Liver (tissue), 9 donors: ENCODE measurements around the gene GRK5. TPM values are rescaled to one million over a fixed set of nuclear protein-coding genes. Genes with fewer than 3 reads are reported as not detected.

Experiments used
- DNase-seq: peaks from one replicate; pipeline ENCODE4 v3.0.0-alpha.2; 2017; ENCODE audit warnings: low spot score
- H3K27ac ChIP-seq, 2 donors: one replicate each; pipeline ENCODE4 v1.7.0; 2013; ENCODE audit warnings: inconsistent platforms in 2 of 2, low read length in 2 of 2, control low read depth in 1 of 2, low read depth in 1 of 2, mild to moderate bottlenecking in 1 of 2
- H3K27me3 ChIP-seq, 4 donors: one replicate each; pipeline versions ENCODE4 v1.6.1 to v1.7.0; 2013; ENCODE audit warnings: low read length in 3 of 4, inconsistent platforms in 1 of 4, mild to moderate bottlenecking in 1 of 4, moderate library complexity in 1 of 4; ENCODE audit not compliant: control insufficient read depth in 4 of 4, insufficient read depth in 4 of 4
- H3K36me3 ChIP-seq, 4 donors: one replicate each; pipeline versions ENCODE4 v1.6.1 to v1.7.0; 2013; ENCODE audit warnings: low read length in 3 of 4, mild to moderate bottlenecking in 3 of 4, low read depth in 1 of 4, moderate library complexity in 1 of 4; ENCODE audit not compliant: control insufficient read depth in 4 of 4, insufficient read depth in 3 of 4
- H3K4me1 ChIP-seq, 4 donors: one replicate each; pipeline versions ENCODE4 v1.6.1 to v1.7.0; 2013; ENCODE audit warnings: low read length in 3 of 4, mild to moderate bottlenecking in 3 of 4, moderate library complexity in 1 of 4; ENCODE audit not compliant: control insufficient read depth in 4 of 4, insufficient read depth in 4 of 4
- H3K4me3 ChIP-seq, 3 donors: one replicate each; pipeline versions ENCODE4 v1.6.1 to v1.7.0; 2013; ENCODE audit warnings: low read length in 3 of 3, control low read depth in 1 of 3, low read depth in 1 of 3, mild to moderate bottlenecking in 1 of 3
- H3K9ac ChIP-seq, 2 donors: one replicate each; pipeline ENCODE4 v1.7.0; 2013; ENCODE audit warnings: low read length in 2 of 2, mild to moderate bottlenecking in 2 of 2, moderate library complexity in 2 of 2, control low read depth in 1 of 2, low read depth in 1 of 2
- H3K9me3 ChIP-seq, 4 donors: one replicate each; pipeline versions ENCODE4 v1.6.1 to v1.7.0; 2013; ENCODE audit warnings: low read length in 3 of 4; ENCODE audit not compliant: control insufficient read depth in 4 of 4
- EGR1 ChIP-seq, 2 donors: IDR thresholded peaks; 2 replicates each; pipeline ENCODE4 v1.6.1; 2016 to 2018; ENCODE audit warnings: antibody characterized with exemption in 2 of 2, low read depth in 2 of 2
- FOXA1 ChIP-seq: IDR thresholded peaks from 2 replicates; pipeline ENCODE4 v1.6.1; 2016; ENCODE audit warnings: antibody characterized with exemption
- FOXA2 ChIP-seq: IDR thresholded peaks from 2 replicates; pipeline ENCODE4 v1.6.1; 2016; ENCODE audit warnings: antibody characterized with exemption
- GABPA ChIP-seq, 2 donors: IDR thresholded peaks in 1 of 2; conservative IDR thresholded peaks in 1 of 2; 2 replicates each; pipeline ENCODE4 v1.6.1; 2016; ENCODE audit warnings: antibody characterized with exemption in 2 of 2, mild to moderate bottlenecking in 1 of 2, moderate library complexity in 1 of 2
- HNF4A ChIP-seq, 2 donors: conservative IDR thresholded peaks; 2 replicates each; pipeline ENCODE4 v1.6.1; 2016; ENCODE audit warnings: antibody characterized with exemption in 2 of 2, mild to moderate bottlenecking in 2 of 2
- MAX ChIP-seq: IDR thresholded peaks from 2 replicates; pipeline ENCODE4 v1.6.1; 2016; ENCODE audit warnings: antibody characterized with exemption
- NR2F2 ChIP-seq: IDR thresholded peaks from 2 replicates; pipeline ENCODE4 v1.6.1; 2016; ENCODE audit warnings: antibody characterized with exemption
- RAD21 ChIP-seq, 2 donors: IDR thresholded peaks; 2 replicates each; pipeline ENCODE4 v1.6.1; 2016; ENCODE audit warnings: antibody characterized with exemption in 2 of 2, mild to moderate bottlenecking in 2 of 2
- REST ChIP-seq: IDR thresholded peaks from 2 replicates; pipeline ENCODE4 v1.6.1; 2016; ENCODE audit warnings: antibody characterized with exemption, mild to moderate bottlenecking
- RXRA ChIP-seq, 2 donors: IDR thresholded peaks; 2 replicates each; pipeline ENCODE4 v1.6.1; 2017 to 2018; ENCODE audit warnings: antibody characterized with exemption in 2 of 2, mild to moderate bottlenecking in 1 of 2
- SP1 ChIP-seq: IDR thresholded peaks from 2 replicates; pipeline ENCODE4 v1.6.1; 2018; ENCODE audit warnings: antibody characterized with exemption, mild to moderate bottlenecking
- ZBTB33 ChIP-seq: IDR thresholded peaks from 2 replicates; pipeline ENCODE4 v1.6.1; 2016; ENCODE audit warnings: antibody characterized with exemption
- WGBS: extraction: QIAGEN DNeasy Blood & Tissue Kit; methylation state at CpG from one replicate; pipeline ENCODE4 v1.1.7; 2013; 5-methylcytosine and 5-hydroxymethylcytosine counted together
- polyA plus RNA-seq, 2 donors: library from polyadenylated mRNA; stranded (reverse) in 1 of 2; unstranded in 1 of 2; fragments of 200-250 nt in 1 of 2; fragments of >200 nt in 1 of 2; fragmentation: Nextera tagmentation in 1 of 2; extraction: Ambion mirVana in 1 of 2; gene quantifications; one replicate each; pipeline versions ENCODE4 v1.2.1 to v1.2.3, GENCODE V29; 2013 to 2015
- total RNA-seq, 2 donors: library from RNA; depleted of rRNA; stranded (reverse); fragments of >200 nt; gene quantifications; one replicate each; pipeline ENCODE4 v1.2.3, GENCODE V29; 2014
- TF ChIP-seq, protein P1 (sequence below): IDR thresholded peaks from 2 replicates; pipeline ENCODE4 v1.6.1; 2016; ENCODE audit warnings: antibody characterized with exemption
- donor health status: healthy.
- donor health status: healthy.
- donor health status: healthy.
- donor health status: healthy.
- donor health status: healthy.

GRK5 gene
- total and polyA plus RNA-seq, 4 donors, result 2.1 to 6.6 (median 5.1) TPM

GRCh38 chr10:119362122-119362521 lies 154.8 kb downstream of the GRK5 start (continued):
- TF ChIP-seq, protein P1, sequence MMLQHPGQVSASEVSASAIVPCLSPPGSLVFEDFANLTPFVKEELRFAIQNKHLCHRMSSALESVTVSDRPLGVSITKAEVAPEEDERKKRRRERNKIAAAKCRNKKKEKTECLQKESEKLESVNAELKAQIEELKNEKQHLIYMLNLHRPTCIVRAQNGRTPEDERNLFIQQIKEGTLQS, result no peak
- TF ChIP-seq SP1, result peak; percentile 64

DNA sequence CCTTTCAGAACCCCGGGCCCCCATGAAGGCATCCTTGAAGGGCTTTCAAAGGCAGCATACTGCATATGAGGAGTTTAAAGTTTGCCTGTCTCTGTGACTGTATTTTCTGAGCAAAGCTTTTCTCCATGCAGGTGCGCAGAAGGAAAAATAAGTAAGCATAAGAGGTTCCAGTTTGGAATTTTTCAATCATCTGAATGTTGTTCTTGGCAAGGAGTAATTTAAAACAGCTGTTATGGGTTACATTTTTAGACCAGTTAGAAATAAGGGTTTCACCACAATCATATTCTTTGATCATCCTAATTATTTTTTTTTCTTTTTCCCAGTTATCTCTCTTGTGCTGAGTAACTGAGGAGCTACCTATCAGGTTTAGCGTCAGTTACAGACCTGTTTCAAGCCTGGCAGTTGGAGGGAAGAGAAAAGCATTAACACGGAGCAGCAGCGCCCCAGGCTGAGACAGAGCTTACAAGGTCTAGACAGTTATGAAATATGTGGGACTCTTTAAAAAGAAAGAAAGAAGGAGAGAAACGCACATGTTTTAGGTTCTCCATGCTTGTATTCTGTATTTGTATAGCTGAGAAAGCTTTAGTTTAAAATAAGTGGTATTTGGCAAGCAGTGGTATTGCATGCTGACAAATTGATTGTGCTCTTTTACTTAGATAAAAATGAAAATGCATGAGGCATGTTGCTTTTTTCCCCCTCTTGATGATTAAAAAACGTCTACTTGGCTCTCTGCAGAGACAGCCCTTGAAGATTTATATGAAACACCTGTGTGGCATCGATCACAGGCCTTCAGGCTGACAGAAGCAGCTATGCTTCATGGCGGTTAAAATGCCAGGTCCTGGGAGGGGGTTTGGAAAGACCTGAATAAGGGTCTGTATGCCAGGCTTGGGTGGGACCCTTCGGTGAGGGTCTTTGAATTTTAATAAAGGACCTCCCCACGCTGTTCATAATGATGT lies 157.6 kb downstream of the GRK5 start:
- Histone ChIP-seq H3K4me3 (no peak overlapping the region), H3K4me1 (peaks cover 4 to 17% (median 12%) of the 10 kb centered on the region in 4 donors), H3K36me3 (no peaks in the 10 kb centered on the region), H3K27me3 (no peaks in the 10 kb centered on the region), H3K27ac (no peak overlapping the region), H3K9me3 (no peaks in the 10 kb centered on the region), H3K9ac (no peak overlapping the region)
- WGBS, result 89% methylated on average over 11 of the region's 11 CpGs
- no peak for DNase-seq
- no peak for TF ChIP-seq GABPA (IDR thresholded peaks at IDR 0.05 in 1 of 2, conservative IDR thresholded peaks at IDR 0.05 in 1 of 2)
- peak in 1 of 2 donors; percentile 22 for TF ChIP-seq RAD21 (IDR thresholded peaks at IDR 0.05)

GRCh38 chr10:119365773-119366599 lies 158.6 kb downstream of the GRK5 start:
- H3K27me3 ChIP-seq, result no peaks in the 10 kb centered on the region
- peaks cover 4 to 19% (median 13%) of the 10 kb centered on the region in 4 donors for H3K4me1 ChIP-seq
- no peak overlapping the region for H3K27ac ChIP-seq
- H3K36me3 ChIP-seq, result no peaks in the 10 kb centered on the region
- no peak overlapping the region for H3K9ac ChIP-seq
- no peak overlapping the region for H3K4me3 ChIP-seq
- WGBS, result 83% methylated on average over 12 of the region's 12 CpGs
- TF ChIP-seq REST (no peak), NR2F2 (no peak), GABPA (IDR thresholded peaks at IDR 0.05 in 1 of 2, conservative IDR thresholded peaks at IDR 0.05 in 1 of 2) (no peak), HNF4A (conservative IDR thresholded peaks at IDR 0.05) (no peak), RXRA (IDR thresholded peaks at IDR 0.05) (no peak), MAX (no peak), SP1 (no peak), FOXA2 (no peak), FOXA1 (no peak), EGR1 (IDR thresholded peaks at IDR 0.05; ENCODE audit: low read depth in 2 of 2) (no peak), ZBTB33 (no peak), RAD21 (IDR thresholded peaks at IDR 0.05) (no peak)
- no peak for DNase-seq
- no peaks in the 10 kb centered on the region for H3K9me3 ChIP-seq
